ENCODE results near the gene CACNA1E. TPM values are rescaled to one million over a fixed set of nuclear protein-coding genes. Genes with fewer than 3 reads are reported as not detected.

CACNA1E gene
- total RNA-seq, 2 donors from 2014 or later, result 1.7 to 2.2 TPM

DNA sequence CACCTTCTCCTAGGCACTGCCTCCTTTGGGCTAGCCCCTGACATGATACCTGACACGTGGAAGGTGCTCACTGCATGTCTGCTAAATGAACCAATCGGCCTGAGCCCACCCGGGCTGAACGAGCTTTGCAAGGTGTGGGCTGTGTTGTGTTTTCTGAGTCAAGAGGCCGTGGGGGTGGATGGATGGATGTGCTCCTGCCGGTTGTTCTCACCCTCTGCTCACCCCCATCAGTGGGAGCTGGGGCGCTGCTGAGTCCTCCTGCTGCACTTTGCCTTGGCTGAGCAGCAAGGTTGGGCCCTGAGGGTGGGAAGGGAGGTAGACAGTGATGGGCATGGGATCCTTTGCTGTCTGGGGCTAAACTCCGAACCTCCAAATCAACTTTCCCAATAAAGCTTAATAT is 6.7 kb upstream of the CACNA1E start:
- H3K36me3 ChIP-seq, result no peaks in the 10 kb centered on the region
- H3K4me3 ChIP-seq, result no peak overlapping the region
- no peak for TF ChIP-seq CTCF (IDR thresholded peaks at IDR 0.05)
- H3K9me3 ChIP-seq, result no peaks in the 10 kb centered on the region
- no peaks in the 10 kb centered on the region for H3K27me3 ChIP-seq
- no peak for DNase-seq (ENCODE audit: low spot score)
- no peak overlapping the region for H3K27ac ChIP-seq
- H3K4me1 ChIP-seq, result no peaks in the 10 kb centered on the region

DNA sequence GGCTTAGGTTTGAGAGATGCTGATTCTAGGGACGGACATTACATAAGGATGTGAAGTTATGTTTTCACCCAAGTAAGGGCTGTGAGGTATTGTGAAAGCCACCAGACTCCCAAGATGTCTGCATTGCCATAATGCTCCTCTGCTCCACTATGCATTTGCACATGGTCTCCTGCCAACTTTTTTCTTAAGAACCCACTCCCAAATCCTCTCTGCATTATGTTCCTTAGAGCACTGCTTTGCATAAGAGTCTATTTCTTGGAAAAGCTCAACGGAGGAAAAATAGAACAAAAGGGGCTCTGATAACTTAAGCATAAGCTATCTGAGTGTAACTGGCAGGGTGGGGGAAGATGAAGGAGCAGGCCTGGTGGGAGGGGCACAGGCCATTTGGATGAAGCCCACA is 5.0 kb upstream of the CACNA1E start:
- Histone ChIP-seq H3K36me3 (no peaks in the 10 kb centered on the region), H3K9me3 (no peaks in the 10 kb centered on the region), H3K4me3 (no peak overlapping the region), H3K27me3 (peaks cover 1 to 15% of the 10 kb centered on the region in 2 donors), H3K4me1 (peaks cover 0 to 12% of the 10 kb centered on the region in 2 donors), H3K27ac (no peak overlapping the region)
- DNase-seq (ENCODE audit: low spot score), result no peak
- TF ChIP-seq CTCF (IDR thresholded peaks at IDR 0.05), result no peak

GRCh38 chr1:181479137-181479745 is 4.1 kb upstream of the CACNA1E start:
- DNase-seq (ENCODE audit: low spot score), result no peak

DNA sequence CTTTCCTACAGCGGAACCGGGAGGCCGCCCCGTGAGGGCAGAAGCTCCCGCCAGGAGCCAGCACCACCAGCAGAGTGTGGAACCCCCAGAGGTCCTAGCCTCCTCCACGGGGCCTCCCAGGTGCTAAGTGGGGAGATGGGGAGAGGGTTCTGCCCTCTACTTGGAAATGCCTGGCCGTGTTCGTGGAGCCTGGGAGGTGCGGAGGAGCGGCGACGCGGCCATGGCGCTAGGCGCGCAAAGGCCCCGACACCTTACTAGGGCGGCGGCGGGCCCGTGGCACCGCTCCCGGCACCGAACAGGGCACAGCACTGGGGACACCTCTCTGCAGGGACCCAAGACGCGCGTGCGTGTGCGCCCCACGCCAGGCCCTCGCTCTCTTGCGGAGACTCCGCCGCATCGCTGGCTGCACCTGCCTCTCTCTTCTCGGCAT is 1.3 kb upstream of the CACNA1E start:
- H3K4me3 ChIP-seq, result no peak overlapping the region
- TF ChIP-seq CTCF (IDR thresholded peaks at IDR 0.05), result no peak
- peaks cover 17 to 28% of the 10 kb centered on the region in 2 donors for H3K27me3 ChIP-seq
- H3K9me3 ChIP-seq, result no peaks in the 10 kb centered on the region
- H3K4me1 ChIP-seq, result peaks cover 0 to 12% of the 10 kb centered on the region in 2 donors
- no peaks in the 10 kb centered on the region for H3K36me3 ChIP-seq
- H3K27ac ChIP-seq, result no peak overlapping the region
- no peak for DNase-seq (ENCODE audit: low spot score)

More at GRCh38 chr1:181479137-181479745, 4.1 kb upstream of the CACNA1E start:
- no peak overlapping the region for H3K27ac ChIP-seq
- H3K36me3 ChIP-seq, result no peaks in the 10 kb centered on the region
- H3K4me3 ChIP-seq, result no peak overlapping the region
- TF ChIP-seq CTCF (IDR thresholded peaks at IDR 0.05), result peak; percentile 46 to 84
- H3K9me3 ChIP-seq, result no peaks in the 10 kb centered on the region
- peaks cover 10 to 23% of the 10 kb centered on the region in 2 donors for H3K27me3 ChIP-seq
- peaks cover 0 to 12% of the 10 kb centered on the region in 2 donors for H3K4me1 ChIP-seq

DNA sequence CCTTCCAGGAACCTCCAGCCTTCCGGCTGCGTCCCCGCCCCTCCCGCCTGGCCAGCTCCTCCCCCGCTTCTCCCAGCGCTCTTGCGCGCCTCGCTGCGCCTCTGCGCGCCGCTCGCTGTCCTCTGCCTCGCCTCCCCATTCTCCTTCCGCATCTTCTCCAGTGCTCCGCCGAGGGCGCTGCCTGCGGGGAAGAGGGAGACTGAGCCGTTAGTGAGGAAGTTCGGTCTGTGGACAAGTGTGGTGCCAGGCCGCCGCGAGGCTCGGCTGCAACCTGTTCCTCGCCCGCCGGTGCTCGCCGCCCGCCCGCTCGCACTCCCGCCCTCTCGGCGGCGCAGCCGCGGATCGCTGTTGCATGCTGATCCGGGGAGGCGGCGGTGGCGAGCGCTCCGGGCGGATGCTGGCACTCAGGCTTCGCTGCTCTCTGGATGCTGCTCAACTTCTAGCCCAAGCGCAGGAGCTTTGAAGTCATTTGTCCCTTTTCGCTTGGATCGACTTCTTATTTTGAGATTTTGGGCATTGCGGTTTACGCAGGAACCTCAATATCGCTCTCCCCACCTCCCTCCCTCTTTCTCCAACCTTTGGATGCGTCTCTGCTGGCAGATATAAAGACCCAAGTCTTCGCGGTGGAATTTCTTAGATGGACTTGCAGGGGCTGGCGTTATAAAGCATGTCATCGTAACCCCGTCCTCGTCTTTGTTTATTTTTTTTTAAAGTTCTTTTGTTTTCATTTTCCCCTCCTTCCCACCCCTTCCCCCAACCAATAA is 614 bp upstream of the CACNA1E start:
- Histone ChIP-seq H3K4me1 (peaks cover 0 to 12% of the 10 kb centered on the region in 2 donors), H3K36me3 (no peaks in the 10 kb centered on the region), H3K27me3 (peaks cover 19 to 32% of the 10 kb centered on the region in 2 donors), H3K27ac (no peak overlapping the region), H3K9me3 (no peaks in the 10 kb centered on the region), H3K4me3 (peak overlapping the region in 1 of 2 donors; percentile 22)
- TF ChIP-seq CTCF (IDR thresholded peaks at IDR 0.05), result no peak
- no peak for DNase-seq (ENCODE audit: low spot score)

All from right atrium auricular region (tissue), 2 donors.